ENCODE measurements around the gene SPACA6. TPM values are rescaled to one million over a fixed set of nuclear protein-coding genes. Genes with fewer than 3 reads are reported as not detected.

The SPACA6 gene
- total RNA-seq, 1 donor from 2014 or later, result 62.5 TPM

DNA sequence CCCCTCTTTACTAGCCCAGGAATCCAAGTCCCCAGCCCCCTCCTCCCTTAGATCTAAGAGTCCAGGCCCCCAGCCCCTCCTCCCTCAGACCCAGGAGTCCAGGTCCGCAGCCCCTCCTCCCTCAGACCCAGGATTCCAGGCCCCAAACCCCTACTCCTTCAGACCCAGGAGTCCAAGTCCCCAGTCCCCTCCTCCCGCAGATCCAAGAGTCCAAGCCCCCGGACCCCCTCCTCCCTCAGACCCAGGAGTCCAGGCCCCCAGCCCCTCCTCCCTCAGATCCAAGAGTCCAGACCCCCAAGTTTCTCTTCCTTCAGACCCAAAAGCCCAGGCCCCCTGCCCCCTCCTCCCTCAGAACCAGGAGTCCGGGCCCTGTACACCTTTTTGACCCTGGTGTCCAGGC lies 11.5 kb downstream of the SPACA6 start:
- no peak overlapping the region for H2AFZ ChIP-seq (ENCODE audit: low read depth, low read length)
- peaks cover 5% of the 10 kb centered on the region for H3K4me1 ChIP-seq (ENCODE audit: insufficient read depth, low read length)
- H3K9me3 Mint-ChIP-seq (ENCODE audit: unreplicated experiment), result peaks cover 4% of the 10 kb centered on the region
- FAIRE-seq, result no peak
- peak overlapping the region; percentile 96 for H3K4me2 ChIP-seq (ENCODE audit: low read length)
- no peaks in the 10 kb centered on the region for H3K9me3 ChIP-seq (ENCODE audit: insufficient read depth, low read depth, low read length)
- TF ChIP-seq, protein P1, sequence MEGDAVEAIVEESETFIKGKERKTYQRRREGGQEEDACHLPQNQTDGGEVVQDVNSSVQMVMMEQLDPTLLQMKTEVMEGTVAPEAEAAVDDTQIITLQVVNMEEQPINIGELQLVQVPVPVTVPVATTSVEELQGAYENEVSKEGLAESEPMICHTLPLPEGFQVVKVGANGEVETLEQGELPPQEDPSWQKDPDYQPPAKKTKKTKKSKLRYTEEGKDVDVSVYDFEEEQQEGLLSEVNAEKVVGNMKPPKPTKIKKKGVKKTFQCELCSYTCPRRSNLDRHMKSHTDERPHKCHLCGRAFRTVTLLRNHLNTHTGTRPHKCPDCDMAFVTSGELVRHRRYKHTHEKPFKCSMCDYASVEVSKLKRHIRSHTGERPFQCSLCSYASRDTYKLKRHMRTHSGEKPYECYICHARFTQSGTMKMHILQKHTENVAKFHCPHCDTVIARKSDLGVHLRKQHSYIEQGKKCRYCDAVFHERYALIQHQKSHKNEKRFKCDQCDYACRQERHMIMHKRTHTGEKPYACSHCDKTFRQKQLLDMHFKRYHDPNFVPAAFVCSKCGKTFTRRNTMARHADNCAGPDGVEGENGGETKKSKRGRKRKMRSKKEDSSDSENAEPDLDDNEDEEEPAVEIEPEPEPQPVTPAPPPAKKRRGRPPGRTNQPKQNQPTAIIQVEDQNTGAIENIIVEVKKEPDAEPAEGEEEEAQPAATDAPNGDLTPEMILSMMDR (IDR thresholded peaks at IDR 0.05; ENCODE audit: insufficient read depth, low read depth, low read length), result no peak
- TF ChIP-seq EZH2 (IDR thresholded peaks at IDR 0.05; ENCODE audit: insufficient read depth, low read length), result no peak
- H3K36me3 Mint-ChIP-seq (ENCODE audit: low read depth, unreplicated experiment), result peaks cover 37% of the 10 kb centered on the region
- no peaks in the 10 kb centered on the region for H3K27me3 ChIP-seq (ENCODE audit: insufficient read depth, low read length)
- H3K4me3 Mint-ChIP-seq (ENCODE audit: unreplicated experiment), result peak overlapping the region; percentile 79
- H3K27ac Mint-ChIP-seq (ENCODE audit: unreplicated experiment), result peak overlapping the region; percentile 77
- H3K4me1 Mint-ChIP-seq (ENCODE audit: low read depth, unreplicated experiment), result peaks cover 42% of the 10 kb centered on the region
- H3K27ac ChIP-seq (ENCODE audit: low read depth, low read length), result peak overlapping the region; percentile 85
- H3K27me3 Mint-ChIP-seq (ENCODE audit: low read depth, unreplicated experiment), result no peaks in the 10 kb centered on the region
- peaks cover 49% of the 10 kb centered on the region for H4K20me1 ChIP-seq (ENCODE audit: insufficient read depth, low read length)
- DNase-seq (ENCODE audit: low read depth), result no peak
- H3K36me3 ChIP-seq (ENCODE audit: insufficient read depth, low read length), result peaks cover 19% of the 10 kb centered on the region
- H3K4me3 ChIP-seq (ENCODE audit: insufficient read depth, low read depth, low read length), result peak overlapping the region; percentile 68
- peaks cover 6% of the 10 kb centered on the region for H3K79me2 ChIP-seq (ENCODE audit: insufficient read depth, low read length)
- H3K9ac ChIP-seq (ENCODE audit: low read length), result peak overlapping the region; percentile 92

- Histone ChIP-seq H2AFZ (ENCODE audit: low read depth, low read length) (no peak overlapping the region), H3K27me3 (ENCODE audit: insufficient read depth, low read length) (no peaks in the 10 kb centered on the region), H3K9me3 (ENCODE audit: insufficient read depth, low read depth, low read length) (no peaks in the 10 kb centered on the region), H3K4me2 (ENCODE audit: low read length) (no peak overlapping the region), H3K4me1 (ENCODE audit: insufficient read depth, low read length) (peaks cover 5% of the 10 kb centered on the region), H3K79me2 (ENCODE audit: insufficient read depth, low read length) (peaks cover 6% of the 10 kb centered on the region), H3K36me3 (ENCODE audit: insufficient read depth, low read length) (peaks cover 19% of the 10 kb centered on the region), H3K27ac (ENCODE audit: low read depth, low read length) (no peak overlapping the region), H3K4me3 (ENCODE audit: insufficient read depth, low read depth, low read length) (no peak overlapping the region), H4K20me1 (ENCODE audit: insufficient read depth, low read length) (peaks cover 37% of the 10 kb centered on the region), H3K9ac (ENCODE audit: low read length) (no peak overlapping the region)
- Mint-ChIP-seq H3K36me3 (ENCODE audit: low read depth, unreplicated experiment) (peaks cover 37% of the 10 kb centered on the region), H3K27me3 (ENCODE audit: low read depth, unreplicated experiment) (no peaks in the 10 kb centered on the region), H3K9me3 (ENCODE audit: unreplicated experiment) (peaks cover 4% of the 10 kb centered on the region), H3K4me1 (ENCODE audit: low read depth, unreplicated experiment) (peaks cover 41% of the 10 kb centered on the region), H3K4me3 (ENCODE audit: unreplicated experiment) (peak overlapping the region; percentile 75), H3K27ac (ENCODE audit: unreplicated experiment) (peak overlapping the region; percentile 28)
- DNase-seq (ENCODE audit: low read depth) (no peak), FAIRE-seq (no peak)
- TF ChIP-seq, protein P1 (IDR thresholded peaks at IDR 0.05; ENCODE audit: insufficient read depth, low read depth, low read length), result no peak
- TF ChIP-seq EZH2 (IDR thresholded peaks at IDR 0.05; ENCODE audit: insufficient read depth, low read length), result no peak
Observed at GRCh38 chr19:51706296-51706695, 13.2 kb downstream of the SPACA6 start.

- H3K79me2 ChIP-seq (ENCODE audit: insufficient read depth, low read length), result peaks cover 6% of the 10 kb centered on the region
- peaks cover 38% of the 10 kb centered on the region for H3K4me1 Mint-ChIP-seq (ENCODE audit: low read depth, unreplicated experiment)
- no peak overlapping the region for H2AFZ ChIP-seq (ENCODE audit: low read depth, low read length)
- no peak for DNase-seq (ENCODE audit: low read depth)
- no peaks in the 10 kb centered on the region for H3K9me3 ChIP-seq (ENCODE audit: insufficient read depth, low read depth, low read length)
- FAIRE-seq, result no peak
- H3K36me3 ChIP-seq (ENCODE audit: insufficient read depth, low read length), result peaks cover 19% of the 10 kb centered on the region
- H3K9ac ChIP-seq (ENCODE audit: low read length), result no peak overlapping the region
- H4K20me1 ChIP-seq (ENCODE audit: insufficient read depth, low read length), result peaks cover 31% of the 10 kb centered on the region
- peak overlapping the region; percentile 75 for H3K4me3 Mint-ChIP-seq (ENCODE audit: unreplicated experiment)
- peaks cover 4% of the 10 kb centered on the region for H3K9me3 Mint-ChIP-seq (ENCODE audit: unreplicated experiment)
- H3K27me3 ChIP-seq (ENCODE audit: insufficient read depth, low read length), result no peaks in the 10 kb centered on the region
- H3K27ac ChIP-seq (ENCODE audit: low read depth, low read length), result no peak overlapping the region
- no peak overlapping the region for H3K4me2 ChIP-seq (ENCODE audit: low read length)
- TF ChIP-seq, protein P1 (IDR thresholded peaks at IDR 0.05; ENCODE audit: insufficient read depth, low read depth, low read length), result no peak
- TF ChIP-seq EZH2 (IDR thresholded peaks at IDR 0.05; ENCODE audit: insufficient read depth, low read length), result no peak
- no peaks in the 10 kb centered on the region for H3K27me3 Mint-ChIP-seq (ENCODE audit: low read depth, unreplicated experiment)
- peaks cover 34% of the 10 kb centered on the region for H3K36me3 Mint-ChIP-seq (ENCODE audit: low read depth, unreplicated experiment)
- no peak overlapping the region for H3K4me3 ChIP-seq (ENCODE audit: insufficient read depth, low read depth, low read length)
- peaks cover 5% of the 10 kb centered on the region for H3K4me1 ChIP-seq (ENCODE audit: insufficient read depth, low read length)
- H3K27ac Mint-ChIP-seq (ENCODE audit: unreplicated experiment), result no peak overlapping the region
Observed at GRCh38 chr19:51706885-51707284, 13.8 kb downstream of the SPACA6 start.

All from astrocyte (in vitro differentiated cells and primary cell).